ENCODE data around the gene RUSC2. TPM values are rescaled to one million over a fixed set of nuclear protein-coding genes. Genes with fewer than 3 reads are reported as not detected.

Gene RUSC2
- total and polyA plus RNA-seq, 7 donors = 0.92 to 47.1 (median 30.9) TPM

DNA sequence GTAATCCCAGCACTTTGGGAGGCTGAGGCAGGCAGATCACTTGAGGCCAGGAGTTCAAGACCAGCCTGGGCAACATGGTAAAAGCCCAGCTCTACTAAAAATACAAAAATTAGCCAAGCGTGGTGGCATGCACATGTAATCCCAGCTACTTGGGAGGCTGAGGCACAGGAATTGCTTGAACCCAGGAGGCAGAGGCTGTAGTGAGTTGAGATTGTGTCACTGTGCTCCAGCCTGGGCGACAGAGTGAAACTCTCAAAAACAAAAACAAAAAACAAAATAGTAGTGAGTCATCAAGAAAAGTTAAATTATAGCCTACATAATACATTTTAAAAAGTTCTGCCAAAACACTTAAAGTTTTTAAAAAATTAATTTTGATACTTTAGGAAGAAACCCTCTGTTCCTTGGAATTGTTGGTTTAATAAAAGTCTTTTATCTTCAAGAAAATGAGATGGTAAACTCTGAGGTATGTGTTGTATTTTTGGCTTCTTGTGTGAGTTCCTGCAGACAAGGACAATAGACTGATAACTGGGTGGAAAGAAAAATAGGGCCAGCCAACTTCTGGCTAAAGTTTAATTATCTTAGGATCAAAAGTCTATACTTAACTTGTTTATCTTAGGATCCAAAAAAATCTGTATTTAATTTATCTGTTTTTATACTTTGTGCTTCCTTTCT lies 9.3 kb downstream of the RUSC2 start:
- 89 to 92% methylated on average over 2 of the region's 2 CpGs for WGBS, 2 donors

DNA sequence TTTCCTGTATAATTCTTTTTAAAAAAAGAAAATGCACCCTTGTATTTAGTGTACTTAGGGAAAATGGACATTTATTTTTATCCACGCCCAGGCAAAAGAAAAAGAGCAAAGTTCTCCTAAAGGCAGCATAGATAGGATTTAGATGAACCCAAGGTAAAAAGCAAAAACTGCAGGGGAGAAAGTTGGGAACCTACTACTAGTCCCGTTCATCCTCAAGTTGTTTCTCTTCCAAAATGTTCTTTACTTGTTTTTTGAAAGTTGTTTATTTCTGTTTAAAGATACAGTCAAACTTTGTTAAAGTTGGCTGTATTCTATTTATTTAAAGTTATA lies 9.8 kb downstream of the RUSC2 start:
- no peak for TF ChIP-seq POLR2AphosphoS5 (IDR thresholded peaks at IDR 0.05)
- TF ChIP-seq POLR2A (IDR thresholded peaks at IDR 0.05) = no peak
- TF ChIP-seq EP300 (IDR thresholded peaks at IDR 0.05) = no peak
- TF ChIP-seq, protein P1, sequence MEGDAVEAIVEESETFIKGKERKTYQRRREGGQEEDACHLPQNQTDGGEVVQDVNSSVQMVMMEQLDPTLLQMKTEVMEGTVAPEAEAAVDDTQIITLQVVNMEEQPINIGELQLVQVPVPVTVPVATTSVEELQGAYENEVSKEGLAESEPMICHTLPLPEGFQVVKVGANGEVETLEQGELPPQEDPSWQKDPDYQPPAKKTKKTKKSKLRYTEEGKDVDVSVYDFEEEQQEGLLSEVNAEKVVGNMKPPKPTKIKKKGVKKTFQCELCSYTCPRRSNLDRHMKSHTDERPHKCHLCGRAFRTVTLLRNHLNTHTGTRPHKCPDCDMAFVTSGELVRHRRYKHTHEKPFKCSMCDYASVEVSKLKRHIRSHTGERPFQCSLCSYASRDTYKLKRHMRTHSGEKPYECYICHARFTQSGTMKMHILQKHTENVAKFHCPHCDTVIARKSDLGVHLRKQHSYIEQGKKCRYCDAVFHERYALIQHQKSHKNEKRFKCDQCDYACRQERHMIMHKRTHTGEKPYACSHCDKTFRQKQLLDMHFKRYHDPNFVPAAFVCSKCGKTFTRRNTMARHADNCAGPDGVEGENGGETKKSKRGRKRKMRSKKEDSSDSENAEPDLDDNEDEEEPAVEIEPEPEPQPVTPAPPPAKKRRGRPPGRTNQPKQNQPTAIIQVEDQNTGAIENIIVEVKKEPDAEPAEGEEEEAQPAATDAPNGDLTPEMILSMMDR (IDR thresholded peaks at IDR 0.05) = no peak
- Histone ChIP-seq H3K9me3 (no peaks in the 10 kb centered on the region), H3K4me3 (no peak overlapping the region), H3K27ac (peak overlapping the region; percentile 23 to 71 (median 46)), H3K27me3 (no peaks in the 10 kb centered on the region), H3K36me3 (no peaks in the 10 kb centered on the region), H3K4me1 (peaks cover 0 to 75% (median 47%) of the 10 kb centered on the region in 4 donors)
- intact Hi-C loops (cut with DNase I) = no loop called here
- no peak for DNase-seq
- WGBS, 2 donors = 77 to 84% methylated on average over 2 of the region's 2 CpGs

More for the DNA sequence above, 9.3 kb downstream of the RUSC2 start:
- no peak overlapping the region for H3K4me3 ChIP-seq
- H3K27ac ChIP-seq = peak overlapping the region; percentile 23 to 71 (median 51)
- H3K4me1 ChIP-seq = peaks cover 0 to 72% (median 47%) of the 10 kb centered on the region in 4 donors
- no peaks in the 10 kb centered on the region for H3K36me3 ChIP-seq
- DNase-seq = no peak
- no peaks in the 10 kb centered on the region for H3K27me3 ChIP-seq
- intact Hi-C loops (cut with DNase I) = no loop called here
- TF ChIP-seq POLR2A (IDR thresholded peaks at IDR 0.05) = no peak
- TF ChIP-seq EP300 (IDR thresholded peaks at IDR 0.05) = no peak
- TF ChIP-seq, protein P1 (IDR thresholded peaks at IDR 0.05) = no peak
- no peak for TF ChIP-seq POLR2AphosphoS5 (IDR thresholded peaks at IDR 0.05)
- H3K9me3 ChIP-seq = no peaks in the 10 kb centered on the region

DNA sequence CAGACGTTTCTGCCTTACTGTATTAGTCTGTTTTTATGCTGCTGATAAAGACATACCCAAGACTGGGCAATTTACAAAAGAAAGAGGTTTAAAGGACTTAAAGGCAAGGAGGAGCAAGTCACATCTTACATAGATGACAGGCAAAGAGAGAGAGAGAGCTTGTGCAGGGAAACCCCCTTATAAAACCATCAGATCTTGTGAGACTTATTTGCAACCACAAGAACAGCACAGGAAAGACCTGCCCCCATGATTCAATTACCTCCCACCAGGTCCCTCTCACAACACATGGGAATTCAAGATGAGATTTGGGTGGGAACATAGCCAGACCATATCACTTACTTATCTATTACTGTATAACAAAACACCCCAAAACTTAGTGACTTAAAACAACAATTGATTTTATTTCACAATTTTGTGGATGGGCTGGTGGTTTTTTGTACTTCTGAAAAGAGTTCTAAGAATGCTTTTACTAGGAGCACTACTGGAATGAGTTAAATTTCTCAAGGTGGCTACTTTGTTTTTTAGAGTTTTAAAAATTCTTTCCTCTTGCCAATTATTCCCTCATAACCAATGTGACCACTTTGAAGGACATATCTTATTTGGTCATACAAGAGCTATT lies 10.3 kb downstream of the RUSC2 start:
- no peaks in the 10 kb centered on the region for H3K27me3 ChIP-seq
- H3K9me3 ChIP-seq = no peaks in the 10 kb centered on the region
- DNase-seq = no peak
- 54 to 67% methylated on average over 1 of the region's 1 CpG for WGBS, 2 donors
- H3K27ac ChIP-seq = peak overlapping the region; percentile 23 to 71 (median 46)
- TF ChIP-seq POLR2A (IDR thresholded peaks at IDR 0.05) (no peak), EP300 (IDR thresholded peaks at IDR 0.05) (no peak), POLR2AphosphoS5 (IDR thresholded peaks at IDR 0.05) (no peak)
- TF ChIP-seq, protein P1 (IDR thresholded peaks at IDR 0.05) = no peak
- H3K4me3 ChIP-seq = no peak overlapping the region
- intact Hi-C loops (cut with DNase I) = no loop called here
- H3K36me3 ChIP-seq = no peaks in the 10 kb centered on the region
- peaks cover 0 to 79% (median 47%) of the 10 kb centered on the region in 4 donors for H3K4me1 ChIP-seq

DNA sequence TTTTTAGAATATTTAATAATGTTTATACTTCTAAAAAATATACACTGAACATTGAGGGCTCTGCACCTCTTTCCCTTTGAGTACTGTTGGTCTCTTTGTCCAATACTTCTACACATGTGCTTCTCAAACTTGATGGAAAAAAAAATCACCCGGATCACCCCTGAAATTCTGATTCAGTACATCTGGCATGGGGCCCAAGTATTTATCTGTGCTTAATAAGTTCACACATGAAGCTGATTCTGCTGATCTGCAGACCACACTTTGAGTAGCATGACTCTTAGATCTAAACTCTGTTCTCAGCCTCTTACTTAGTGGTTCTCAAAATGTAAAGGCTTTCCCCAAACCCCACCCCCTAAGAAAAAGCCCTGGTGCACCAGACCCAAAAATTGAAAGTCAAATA lies 12.0 kb downstream of the RUSC2 start:
- 65 to 83% methylated on average over 1 of the region's 1 CpG for WGBS, 2 donors
- H3K36me3 ChIP-seq = no peaks in the 10 kb centered on the region
- TF ChIP-seq POLR2A (IDR thresholded peaks at IDR 0.05) = no peak
- no peaks in the 10 kb centered on the region for H3K27me3 ChIP-seq
- no peak overlapping the region for H3K4me3 ChIP-seq
- intact Hi-C loops (cut with DNase I) = no loop called here
- DNase-seq = no peak
- H3K9me3 ChIP-seq = no peaks in the 10 kb centered on the region
- peak overlapping the region in 2 of 4 donors; percentile 64 to 71 for H3K27ac ChIP-seq
- H3K4me1 ChIP-seq = peaks cover 0 to 68% (median 45%) of the 10 kb centered on the region in 4 donors

DNA sequence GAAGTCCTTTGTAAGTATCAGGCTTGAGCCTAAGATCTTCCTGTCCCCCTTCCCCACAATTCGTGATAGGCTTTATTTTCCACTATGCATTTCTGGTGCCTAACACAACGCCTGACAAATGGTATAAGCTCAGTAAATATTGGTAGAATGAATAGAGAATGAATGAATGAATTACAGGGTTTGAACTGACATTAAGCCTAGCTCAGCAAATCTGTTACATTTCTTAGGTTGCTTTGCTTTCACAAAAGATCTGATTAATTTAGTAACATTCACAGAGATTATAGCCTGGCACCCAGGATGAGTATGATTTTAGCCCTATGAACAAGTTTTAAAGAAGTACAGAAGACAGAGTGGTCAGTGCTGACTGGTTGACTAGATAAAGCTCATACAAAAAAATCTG lies 16.4 kb downstream of the RUSC2 start:
- H3K4me3 ChIP-seq = no peak overlapping the region
- intact Hi-C loops (cut with DNase I) = no loop called here
- H3K9me3 ChIP-seq = no peaks in the 10 kb centered on the region
- TF ChIP-seq POLR2AphosphoS5 (IDR thresholded peaks at IDR 0.05) (no peak), EP300 (IDR thresholded peaks at IDR 0.05) (no peak), POLR2A (IDR thresholded peaks at IDR 0.05) (no peak)
- TF ChIP-seq, protein P1 (IDR thresholded peaks at IDR 0.05) = no peak
- peaks cover 0 to 68% (median 45%) of the 10 kb centered on the region in 4 donors for H3K4me1 ChIP-seq
- 90 to 92% methylated on average over 2 of the region's 2 CpGs for WGBS, 2 donors
- H3K36me3 ChIP-seq = no peaks in the 10 kb centered on the region
- no peak overlapping the region for H3K27ac ChIP-seq
- no peak for DNase-seq
- no peaks in the 10 kb centered on the region for H3K27me3 ChIP-seq

Measured in sigmoid colon (tissue), 7 donors.